ENCODE results near the gene SPSB2. TPM values are rescaled to one million over a fixed set of nuclear protein-coding genes. Genes with fewer than 3 reads are reported as not detected.

The SPSB2 gene
- total RNA-seq, 1 donor = 8.0 TPM

GRCh38 chr12:6840761-6841515 lies 32.2 kb downstream of the SPSB2 start, which contains the start of gene GNB3:
GNB3 (plus strand) TSS chr12:6840925; CDS start chr12:6841288, 363 bp downstream.
- DNase-seq (ENCODE audit: low read depth) = no peak

GRCh38 chr12:6840330-6840729 lies 32.8 kb downstream of the SPSB2 start:
- H3K4me3 ChIP-seq (ENCODE audit: low read depth, low read length) = no peak overlapping the region
- no peak for DNase-seq (ENCODE audit: low read depth)
- no peak for TF ChIP-seq CTCF (IDR thresholded peaks at IDR 0.05; ENCODE audit: insufficient read depth, low read length)

More at GRCh38 chr12:6840761-6841515, 32.2 kb downstream of the SPSB2 start, which contains the start of gene GNB3:
- H3K4me3 ChIP-seq (ENCODE audit: low read depth, low read length) = no peak within 1 kb of the TSS
- no peak for TF ChIP-seq CTCF (IDR thresholded peaks at IDR 0.05; ENCODE audit: insufficient read depth, low read length)

- H3K4me3 ChIP-seq (ENCODE audit: low read depth, low read length) = no peak overlapping the region
- TF ChIP-seq CTCF (IDR thresholded peaks at IDR 0.05; ENCODE audit: insufficient read depth, low read length) = no peak
- DNase-seq (ENCODE audit: low read depth) = no peak
These were observed 33.5 kb downstream of the SPSB2 start for GRCh38 chr12:6839482-6840201.

GRCh38 chr12:6838854-6839253 lies 34.2 kb downstream of the SPSB2 start:
- H3K4me3 ChIP-seq (ENCODE audit: low read depth, low read length) = no peak overlapping the region
- TF ChIP-seq CTCF (IDR thresholded peaks at IDR 0.05; ENCODE audit: insufficient read depth, low read length) = no peak
- no peak for DNase-seq (ENCODE audit: low read depth)

- no peak overlapping the region for H3K4me3 ChIP-seq (ENCODE audit: low read depth, low read length)
- DNase-seq (ENCODE audit: low read depth) = no peak
- TF ChIP-seq CTCF (IDR thresholded peaks at IDR 0.05; ENCODE audit: insufficient read depth, low read length) = no peak
These were observed 35.6 kb downstream of the SPSB2 start for GRCh38 chr12:6837370-6838060.

- no peak overlapping the region for H3K4me3 ChIP-seq (ENCODE audit: low read depth, low read length)
- no peak for DNase-seq (ENCODE audit: low read depth)
- TF ChIP-seq CTCF (IDR thresholded peaks at IDR 0.05; ENCODE audit: insufficient read depth, low read length) = no peak
These were observed 36.3 kb downstream of the SPSB2 start for GRCh38 chr12:6836851-6837250.
